GM21825 (cell line): ENCODE data around the gene TICAM1.

Experiments
- ATAC-seq: cut with Tn5 transposase; IDR thresholded peaks from one replicate; pipeline ENCODE4 v1.9.1; 2021; ENCODE audit warnings: mild to moderate bottlenecking, moderate library complexity; ENCODE audit not compliant: unreplicated experiment

The TICAM1 gene

GRCh38 chr19:4773047-4773640 is 58.4 kb downstream of the TICAM1 start:
- ATAC-seq, result no peak

- no peak for ATAC-seq
Observed at GRCh38 chr19:4772566-4772965, 58.9 kb downstream of the TICAM1 start.

GRCh38 chr19:4768934-4769777 is 62.4 kb downstream of the TICAM1 start:
- no peak for ATAC-seq
